Trophoblast cell (in vitro differentiated cells and primary cell): ENCODE measurements around the gene FBXL2.
A peak's percentile ranks its signal among the peaks of the same experiment; 100 is the strongest.

Source experiments
- DNase-seq, 2 donors: peaks; one replicate each; pipeline ENCODE4 v3.0.0-alpha.2; 2016
- H2AFZ ChIP-seq: 2 replicates; pipeline ENCODE4 v1.6.1; 2013; ENCODE audit warnings: low read length, moderate library complexity, mild to moderate bottlenecking; ENCODE audit not compliant: insufficient read depth, poor library complexity
- H2AK5ac ChIP-seq: 2 replicates; pipeline ENCODE4 v1.6.1; 2013; ENCODE audit warnings: mild to moderate bottlenecking, low read length
- H2BK120ac ChIP-seq: 2 replicates; pipeline ENCODE4 v1.6.1; 2013; ENCODE audit warnings: low read length, mild to moderate bottlenecking, moderate library complexity; ENCODE audit not compliant: insufficient read depth, poor library complexity
- H2BK12ac ChIP-seq: 2 replicates; pipeline ENCODE4 v1.6.1; 2013; ENCODE audit warnings: mild to moderate bottlenecking, low read length, moderate library complexity
- H2BK5ac ChIP-seq: 2 replicates; pipeline ENCODE4 v1.6.1; 2013; ENCODE audit warnings: low read length, low read depth, moderate library complexity, mild to moderate bottlenecking; ENCODE audit not compliant: poor library complexity
- H3K14ac ChIP-seq: 2 replicates; pipeline ENCODE4 v1.6.1; 2013; ENCODE audit warnings: mild to moderate bottlenecking, low read length
- H3K18ac ChIP-seq: 2 replicates; pipeline ENCODE4 v1.6.1; 2013; ENCODE audit warnings: mild to moderate bottlenecking, low read length
- H3K23ac ChIP-seq: 2 replicates; pipeline ENCODE4 v1.6.1; 2013; ENCODE audit warnings: low read length
- H3K27ac ChIP-seq: 2 replicates; pipeline ENCODE4 v1.5.1; 2013; ENCODE audit warnings: low read depth, mild to moderate bottlenecking, inconsistent platforms, low read length, moderate library complexity
- H3K27me3 ChIP-seq: 2 replicates; pipeline ENCODE4 v1.6.1; 2013; ENCODE audit warnings: inconsistent platforms, mild to moderate bottlenecking, low read length, moderate library complexity; ENCODE audit not compliant: insufficient read depth
- H3K36me3 ChIP-seq, 2 experiments: 1 replicate in 1 of 2; 2 replicates in 1 of 2; pipeline ENCODE4 v1.6.1; 2013; ENCODE audit warnings: low read length in 2 of 2, mild to moderate bottlenecking in 2 of 2, moderate library complexity in 1 of 2; ENCODE audit not compliant: insufficient read depth in 2 of 2, control insufficient read depth in 1 of 2
- H3K4ac ChIP-seq: 2 replicates; pipeline ENCODE4 v1.6.1; 2013; ENCODE audit warnings: low read depth, mild to moderate bottlenecking, low read length, moderate library complexity
- H3K4me1 ChIP-seq, 2 experiments: 1 replicate in 1 of 2; 2 replicates in 1 of 2; pipeline ENCODE4 v1.6.1; 2013; ENCODE audit warnings: low read length in 2 of 2, mild to moderate bottlenecking in 2 of 2, moderate library complexity in 1 of 2; ENCODE audit not compliant: insufficient read depth in 2 of 2, control insufficient read depth in 1 of 2
- H3K4me2 ChIP-seq: 2 replicates; pipeline ENCODE4 v1.6.1; 2013; ENCODE audit warnings: inconsistent platforms, mild to moderate bottlenecking, low read length, moderate library complexity
- H3K4me3 ChIP-seq: 2 replicates; pipeline ENCODE4 v1.5.1; 2013; ENCODE audit warnings: mild to moderate bottlenecking, low read depth, low read length, inconsistent platforms
- H3K79me1 ChIP-seq: one replicate; pipeline ENCODE4 v1.6.1; 2013; ENCODE audit warnings: low read length
- H3K79me2 ChIP-seq: 2 replicates; pipeline ENCODE4 v1.6.1; 2013; ENCODE audit warnings: low read length, mild to moderate bottlenecking; ENCODE audit not compliant: control insufficient read depth, insufficient read depth, poor library complexity
- H3K9ac ChIP-seq: 2 replicates; pipeline ENCODE4 v1.6.1; 2013; ENCODE audit warnings: mild to moderate bottlenecking, low read length
- H3K9me3 ChIP-seq: 2 replicates; pipeline ENCODE4 v1.6.1; 2013; ENCODE audit warnings: low read depth, mild to moderate bottlenecking, control low read depth, inconsistent platforms, low read length; ENCODE audit not compliant: insufficient read depth
- H4K12ac ChIP-seq: 2 replicates; pipeline ENCODE4 v1.6.1; 2013; ENCODE audit warnings: low read depth, mild to moderate bottlenecking, low read length, moderate library complexity
- H4K8ac ChIP-seq: 2 replicates; pipeline ENCODE4 v1.6.1; 2013; ENCODE audit warnings: low read depth, mild to moderate bottlenecking, low read length, moderate library complexity
- H4K91ac ChIP-seq: one replicate; pipeline ENCODE4 v1.6.1; 2013; ENCODE audit warnings: low read depth, mild to moderate bottlenecking, low read length, moderate library complexity
- WGBS: extraction: QIAGEN DNeasy Blood & Tissue Kit; methylation state at CpG from one replicate; pipeline ENCODE4 v1.1.7; 2013; ENCODE audit warnings: missing lambda C conversion rate; ENCODE audit not compliant: insufficient read length, insufficient coverage; ENCODE audit errors: extremely low coverage; 5-methylcytosine and 5-hydroxymethylcytosine counted together

FBXL2 gene

DNA sequence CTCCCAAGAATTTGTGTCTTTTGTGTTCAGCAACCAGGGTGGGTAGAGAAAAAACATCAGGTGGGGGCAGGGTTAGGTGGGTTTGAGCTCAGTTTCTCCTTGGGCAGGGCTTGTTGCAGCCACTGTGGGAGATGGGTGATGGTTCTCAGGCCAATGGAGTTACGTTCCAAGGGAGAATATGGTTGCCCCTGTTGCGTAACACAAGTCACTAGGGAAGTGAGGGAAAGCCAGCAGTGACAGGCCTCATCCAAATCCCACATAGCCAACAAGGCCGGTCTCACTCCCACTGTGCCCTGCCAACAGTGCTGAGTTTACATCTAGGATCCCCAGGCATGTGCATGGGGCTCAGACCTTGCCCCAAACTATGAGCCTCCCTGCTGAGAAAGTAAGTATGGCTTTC, 7.9 kb upstream of the FBXL2 start:
- Histone ChIP-seq H4K91ac (no peak overlapping the region), H2BK120ac (no peak overlapping the region), H3K4ac (no peak overlapping the region), H3K23ac (no peak overlapping the region), H3K18ac (no peak overlapping the region), H3K79me2 (no peaks in the 10 kb centered on the region), H3K4me3 (peak overlapping the region; percentile 21), H3K27ac (no peak overlapping the region), H3K14ac (no peak overlapping the region), H4K8ac (no peak overlapping the region), H3K4me1 (no peaks in the 10 kb centered on the region), H2AFZ (no peak overlapping the region), H3K36me3 (no peaks in the 10 kb centered on the region), H3K79me1 (no peaks in the 10 kb centered on the region), H4K12ac (no peak overlapping the region), H2BK12ac (no peak overlapping the region), H2BK5ac (no peak overlapping the region), H3K9ac (no peak overlapping the region), H3K9me3 (peaks cover 3% of the 10 kb centered on the region), H3K27me3 (no peaks in the 10 kb centered on the region), H3K4me2 (no peak overlapping the region), H2AK5ac (no peak overlapping the region)
- no CpG with 5 or more reads among the region's 3 CpGs for WGBS
- no peak for DNase-seq

DNA sequence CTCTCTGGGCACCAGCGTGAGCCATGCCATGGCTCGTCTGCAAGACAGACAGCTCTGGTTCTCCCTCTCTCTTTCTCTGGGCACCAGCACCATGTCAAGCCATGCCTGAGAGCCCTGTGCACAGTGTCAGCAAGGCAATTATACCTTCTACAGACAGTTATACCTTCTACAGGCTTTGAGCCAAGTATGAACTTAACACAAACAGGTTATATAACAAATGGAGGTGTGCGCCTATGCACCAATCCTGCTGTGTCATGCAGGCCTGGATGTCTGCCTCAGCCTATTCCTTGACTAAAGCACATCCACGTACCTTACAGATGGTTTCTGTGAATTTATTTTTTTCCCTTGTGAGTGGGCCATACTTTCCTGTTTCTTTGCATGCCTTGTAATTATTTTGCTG, 5.9 kb upstream of the FBXL2 start:
- no peaks in the 10 kb centered on the region for H3K79me2 ChIP-seq
- H3K9me3 ChIP-seq: peaks cover 3% of the 10 kb centered on the region
- no peak overlapping the region for H2BK5ac ChIP-seq
- H3K18ac ChIP-seq: no peak overlapping the region
- no peaks in the 10 kb centered on the region for H3K27me3 ChIP-seq
- H4K8ac ChIP-seq: no peak overlapping the region
- no peak overlapping the region for H4K12ac ChIP-seq
- no peaks in the 10 kb centered on the region for H3K79me1 ChIP-seq
- H3K14ac ChIP-seq: no peak overlapping the region
- H3K4me3 ChIP-seq: no peak overlapping the region
- no peaks in the 10 kb centered on the region for H3K4me1 ChIP-seq
- DNase-seq: no peak
- no peak overlapping the region for H3K23ac ChIP-seq
- WGBS: no CpG with 5 or more reads among the region's 4 CpGs
- H4K91ac ChIP-seq: no peak overlapping the region
- no peak overlapping the region for H3K9ac ChIP-seq
- H3K27ac ChIP-seq: no peak overlapping the region
- no peaks in the 10 kb centered on the region for H3K36me3 ChIP-seq
- no peak overlapping the region for H2AK5ac ChIP-seq
- no peak overlapping the region for H2AFZ ChIP-seq
- H3K4me2 ChIP-seq: no peak overlapping the region
- H2BK120ac ChIP-seq: no peak overlapping the region
- H3K4ac ChIP-seq: no peak overlapping the region
- H2BK12ac ChIP-seq: no peak overlapping the region

DNA sequence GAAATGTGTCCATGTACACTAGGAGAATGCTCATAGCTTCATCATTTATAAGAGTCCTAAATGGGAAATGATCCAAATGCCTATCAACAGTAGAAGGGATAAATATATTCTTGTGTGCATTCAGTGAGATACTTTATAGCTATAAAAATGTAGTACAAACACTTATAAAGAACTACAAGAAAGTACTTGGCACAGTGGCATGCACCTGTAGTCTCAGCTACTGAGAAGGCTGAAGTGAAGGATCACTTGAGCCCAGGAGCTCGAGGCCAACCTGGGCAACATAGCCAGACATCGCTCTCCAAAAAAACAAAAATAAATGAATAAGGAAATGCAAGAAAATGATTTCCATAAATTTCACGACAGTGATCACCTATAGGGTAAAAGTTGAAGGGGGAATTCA, 3.6 kb upstream of the FBXL2 start:
- no peak overlapping the region for H3K23ac ChIP-seq
- no peak overlapping the region for H2BK12ac ChIP-seq
- H4K8ac ChIP-seq: no peak overlapping the region
- H3K79me2 ChIP-seq: peaks cover 4% of the 10 kb centered on the region
- H4K91ac ChIP-seq: no peak overlapping the region
- H2BK5ac ChIP-seq: no peak overlapping the region
- no peak overlapping the region for H2AFZ ChIP-seq
- no peak overlapping the region for H3K4me3 ChIP-seq
- peaks cover 1% of the 10 kb centered on the region for H3K9me3 ChIP-seq
- H3K79me1 ChIP-seq: peaks cover 4% of the 10 kb centered on the region
- no peak overlapping the region for H3K4ac ChIP-seq
- H3K27me3 ChIP-seq: no peaks in the 10 kb centered on the region
- DNase-seq: no peak
- no peak overlapping the region for H2BK120ac ChIP-seq
- H3K4me1 ChIP-seq: peaks cover 0 to 5% of the 10 kb centered on the region in 2 experiments
- no peak overlapping the region for H3K9ac ChIP-seq
- H3K4me2 ChIP-seq: no peak overlapping the region
- H3K18ac ChIP-seq: no peak overlapping the region
- no CpG with 5 or more reads among the region's 3 CpGs for WGBS
- no peak overlapping the region for H4K12ac ChIP-seq
- no peak overlapping the region for H3K27ac ChIP-seq
- no peak overlapping the region for H3K14ac ChIP-seq
- no peaks in the 10 kb centered on the region for H3K36me3 ChIP-seq
- H2AK5ac ChIP-seq: no peak overlapping the region

DNA sequence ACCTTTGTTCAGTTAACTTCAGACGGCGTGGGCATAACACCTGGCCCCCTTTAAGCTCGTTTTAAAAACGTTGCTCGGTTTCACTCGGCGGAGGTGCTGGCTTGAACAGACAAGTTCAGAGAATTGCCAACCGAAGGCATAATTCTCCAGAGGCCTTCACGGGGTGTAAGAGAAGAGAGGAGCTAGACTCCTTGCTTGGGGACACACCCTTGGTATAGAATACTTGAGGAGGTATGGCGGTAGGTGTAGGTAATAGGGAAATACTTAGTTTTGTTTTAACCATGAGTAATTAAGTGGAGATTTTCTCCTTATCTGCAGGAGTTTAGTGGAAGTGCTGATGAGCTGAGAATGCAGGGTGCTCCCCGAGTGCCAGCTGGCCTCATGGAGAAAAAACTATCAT, 921 bp downstream of the FBXL2 start:
- H3K79me1 ChIP-seq: peaks cover 4% of the 10 kb centered on the region
- WGBS: no CpG with 5 or more reads among the region's 11 CpGs
- H3K4me2 ChIP-seq: peak overlapping the region; percentile 57
- H2AFZ ChIP-seq: no peak overlapping the region
- no peak overlapping the region for H3K4ac ChIP-seq
- peak in 1 of 2 donors; percentile 8 for DNase-seq
- peak overlapping the region; percentile 7 for H4K8ac ChIP-seq
- H2BK5ac ChIP-seq: no peak overlapping the region
- no peaks in the 10 kb centered on the region for H3K9me3 ChIP-seq
- H3K18ac ChIP-seq: peak overlapping the region; percentile 45
- H4K91ac ChIP-seq: no peak overlapping the region
- no peak overlapping the region for H2BK120ac ChIP-seq
- H2AK5ac ChIP-seq: no peak overlapping the region
- peaks cover 0 to 5% of the 10 kb centered on the region in 2 experiments for H3K4me1 ChIP-seq
- peak overlapping the region; percentile 5 for H2BK12ac ChIP-seq
- no peak overlapping the region for H3K14ac ChIP-seq
- H3K4me3 ChIP-seq: no peak overlapping the region
- H3K9ac ChIP-seq: no peak overlapping the region
- no peak overlapping the region for H4K12ac ChIP-seq
- H3K36me3 ChIP-seq: peaks cover 0 to 2% of the 10 kb centered on the region in 2 experiments
- H3K23ac ChIP-seq: no peak overlapping the region
- no peaks in the 10 kb centered on the region for H3K27me3 ChIP-seq
- H3K79me2 ChIP-seq: peaks cover 4% of the 10 kb centered on the region
- no peak overlapping the region for H3K27ac ChIP-seq
